ENCODE measurements around the gene PARVB. TPM values are rescaled to one million over a fixed set of nuclear protein-coding genes. Genes with fewer than 3 reads are reported as not detected.

The PARVB gene
- total RNA-seq, 4 donors from 2014 or later = 59.5 to 82.0 (median 61.2) TPM

DNA sequence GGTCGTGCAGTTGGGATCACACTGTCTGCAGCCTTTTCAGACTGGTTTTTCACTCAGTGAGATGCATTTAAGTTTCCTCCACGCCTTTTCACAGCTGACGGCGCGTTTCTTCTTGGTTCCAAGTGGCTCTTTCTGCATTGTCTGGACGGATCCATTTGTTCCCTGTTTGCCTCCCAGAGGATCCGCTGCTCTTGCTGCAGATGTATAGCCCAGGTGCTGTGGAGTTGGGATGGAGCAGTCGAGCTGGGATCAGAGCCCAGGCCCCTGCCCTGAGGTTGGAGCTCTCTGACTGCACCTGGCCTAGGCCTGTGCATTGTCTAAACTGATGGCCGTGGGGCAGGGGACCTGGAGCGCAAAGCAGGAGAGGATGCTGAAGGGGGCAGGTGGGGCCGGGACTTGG is 51.6 kb downstream of the PARVB start:
- ATAC-seq (ENCODE audit: low FRiP score) (no peak), DNase-seq (ENCODE audit: low spot score) (no peak)

DNA sequence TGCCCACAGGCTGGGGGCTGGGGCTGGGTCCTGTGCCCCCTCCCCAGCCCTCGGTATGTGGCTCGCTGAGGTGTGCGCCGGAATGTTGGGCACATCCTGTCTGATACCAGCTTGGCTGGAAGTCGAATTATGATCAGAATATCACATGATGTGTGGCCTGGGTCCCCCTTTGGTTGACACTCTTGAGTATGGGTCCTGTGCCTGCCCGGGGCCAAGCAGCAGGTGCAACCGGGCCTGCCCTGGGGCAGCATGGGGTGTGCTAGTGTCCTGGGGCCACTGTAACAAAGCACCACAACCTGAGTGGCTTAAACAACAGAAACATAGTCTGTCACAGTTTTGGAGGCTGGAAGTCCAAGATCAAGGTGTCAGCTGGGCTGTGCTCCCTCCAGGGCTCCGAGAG is 52.7 kb downstream of the PARVB start:
- DNase-seq (ENCODE audit: low spot score) (no peak), ATAC-seq (ENCODE audit: low FRiP score) (no peak)
- TF ChIP-seq, protein P1, sequence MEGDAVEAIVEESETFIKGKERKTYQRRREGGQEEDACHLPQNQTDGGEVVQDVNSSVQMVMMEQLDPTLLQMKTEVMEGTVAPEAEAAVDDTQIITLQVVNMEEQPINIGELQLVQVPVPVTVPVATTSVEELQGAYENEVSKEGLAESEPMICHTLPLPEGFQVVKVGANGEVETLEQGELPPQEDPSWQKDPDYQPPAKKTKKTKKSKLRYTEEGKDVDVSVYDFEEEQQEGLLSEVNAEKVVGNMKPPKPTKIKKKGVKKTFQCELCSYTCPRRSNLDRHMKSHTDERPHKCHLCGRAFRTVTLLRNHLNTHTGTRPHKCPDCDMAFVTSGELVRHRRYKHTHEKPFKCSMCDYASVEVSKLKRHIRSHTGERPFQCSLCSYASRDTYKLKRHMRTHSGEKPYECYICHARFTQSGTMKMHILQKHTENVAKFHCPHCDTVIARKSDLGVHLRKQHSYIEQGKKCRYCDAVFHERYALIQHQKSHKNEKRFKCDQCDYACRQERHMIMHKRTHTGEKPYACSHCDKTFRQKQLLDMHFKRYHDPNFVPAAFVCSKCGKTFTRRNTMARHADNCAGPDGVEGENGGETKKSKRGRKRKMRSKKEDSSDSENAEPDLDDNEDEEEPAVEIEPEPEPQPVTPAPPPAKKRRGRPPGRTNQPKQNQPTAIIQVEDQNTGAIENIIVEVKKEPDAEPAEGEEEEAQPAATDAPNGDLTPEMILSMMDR (IDR thresholded peaks at IDR 0.05) = no peak

More for the DNA sequence above, 51.6 kb downstream of the PARVB start:
- TF ChIP-seq, protein P1 (IDR thresholded peaks at IDR 0.05) = no peak

DNA sequence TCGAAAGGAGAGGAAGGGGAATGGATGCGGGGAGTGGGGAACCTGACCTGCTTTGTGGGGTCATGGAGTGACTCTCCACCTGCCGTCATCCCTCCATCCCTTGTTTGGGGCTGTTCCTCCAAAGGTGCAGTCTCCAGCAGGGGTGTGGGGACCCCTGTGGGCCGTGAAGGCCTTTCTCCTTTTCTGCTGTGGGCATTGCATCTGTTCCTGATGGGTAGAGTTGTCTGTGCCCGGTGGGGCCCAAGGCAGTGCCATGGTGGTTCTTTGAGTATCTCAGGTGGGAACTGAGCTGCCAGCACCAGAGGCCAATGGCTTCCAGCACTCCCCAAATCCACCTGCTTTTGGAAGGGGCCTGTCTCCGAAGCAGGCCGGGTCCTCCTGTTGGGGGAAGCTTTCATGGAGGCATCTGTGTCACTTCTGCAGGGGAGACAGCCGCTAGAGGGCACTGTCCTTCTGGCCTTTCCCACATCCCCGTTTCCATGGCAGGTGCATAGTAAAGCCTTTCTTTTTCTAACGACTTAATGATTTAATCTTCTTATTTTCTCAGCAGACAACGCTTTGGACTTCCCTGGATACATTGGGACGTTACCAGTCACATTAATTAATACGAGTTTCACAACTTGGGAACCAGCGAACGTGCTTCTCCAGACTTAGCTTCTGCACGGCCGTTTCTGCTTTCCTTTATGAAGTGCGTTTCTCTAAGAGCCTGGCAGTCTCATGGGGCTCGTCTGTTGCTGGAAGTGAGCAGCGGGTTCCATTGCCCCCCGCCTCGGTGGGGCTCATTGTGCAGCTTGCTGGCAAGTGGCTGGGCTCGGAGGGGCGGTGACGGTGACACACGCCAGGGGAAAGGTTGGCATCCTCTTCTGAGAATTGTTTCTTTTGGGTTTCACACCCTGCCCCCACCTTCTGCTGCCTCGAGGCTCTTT is 57.1 kb downstream of the PARVB start:
- no peak for ATAC-seq (ENCODE audit: low FRiP score)
- peak; percentile 85 for DNase-seq (ENCODE audit: low spot score)
- TF ChIP-seq, protein P1 (IDR thresholded peaks at IDR 0.05) = peak in 1 of 3 donors; percentile 62

DNA sequence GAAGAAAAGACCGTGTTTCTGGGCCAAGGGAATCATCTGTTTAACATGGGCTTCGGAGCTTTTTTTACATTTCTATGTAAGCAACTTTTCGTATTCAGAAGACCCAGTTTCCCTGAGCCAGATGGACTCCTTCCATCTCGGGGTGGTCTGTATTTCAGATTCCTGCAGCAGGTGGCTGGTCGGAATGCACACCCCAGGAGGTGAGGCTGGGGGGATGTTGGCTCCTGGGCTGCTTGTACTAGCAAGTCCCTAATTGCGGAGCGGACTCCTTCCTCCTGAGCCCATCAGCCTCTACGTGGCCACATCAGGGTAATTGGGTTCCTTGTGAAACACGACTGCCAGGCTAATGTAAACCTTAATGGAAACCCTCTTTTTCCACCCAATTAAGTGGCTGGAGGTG is 58.7 kb downstream of the PARVB start:
- DNase-seq (ENCODE audit: low spot score) (no peak), ATAC-seq (ENCODE audit: low FRiP score) (no peak)
- TF ChIP-seq, protein P1 (IDR thresholded peaks at IDR 0.05) = no peak

DNA sequence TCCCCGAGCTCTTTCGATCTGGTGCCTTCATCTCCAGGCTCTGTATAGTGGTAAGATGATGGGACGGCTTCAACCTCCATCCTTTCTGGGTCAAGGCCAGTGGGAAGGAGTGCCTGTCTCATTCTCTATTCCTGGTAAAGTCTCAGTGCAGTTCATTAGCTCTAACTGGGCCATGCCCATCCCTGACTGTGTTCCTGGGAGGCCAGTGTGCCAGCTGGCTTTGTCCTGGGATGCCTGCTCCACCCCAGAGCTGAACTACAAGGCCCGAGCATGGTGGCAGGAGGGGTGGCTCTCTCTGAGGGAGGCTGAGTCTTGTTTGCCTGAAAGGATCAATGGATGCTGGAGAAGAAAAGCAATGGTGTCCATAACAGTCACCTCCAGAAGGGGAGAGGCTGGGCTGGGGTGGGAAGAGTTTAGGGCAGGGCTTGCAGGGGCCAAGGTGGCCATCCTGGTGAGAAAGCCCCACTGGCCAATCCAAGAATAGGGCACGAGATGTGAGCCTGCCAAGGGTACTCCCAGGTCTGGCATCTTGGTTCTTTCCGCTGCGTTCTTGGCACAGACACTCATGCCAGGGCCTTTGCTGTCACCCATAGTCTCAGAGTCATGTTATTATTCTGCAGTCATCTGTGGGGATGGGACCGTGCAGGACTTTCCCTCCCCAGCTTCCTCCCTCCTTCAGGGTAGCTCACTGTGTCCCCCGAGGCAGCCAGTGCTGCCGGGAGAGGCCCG is 60.1 kb downstream of the PARVB start:
- DNase-seq (ENCODE audit: low spot score) (no peak), ATAC-seq (ENCODE audit: low FRiP score) (no peak)
- TF ChIP-seq, protein P1 (IDR thresholded peaks at IDR 0.05) = no peak

DNA sequence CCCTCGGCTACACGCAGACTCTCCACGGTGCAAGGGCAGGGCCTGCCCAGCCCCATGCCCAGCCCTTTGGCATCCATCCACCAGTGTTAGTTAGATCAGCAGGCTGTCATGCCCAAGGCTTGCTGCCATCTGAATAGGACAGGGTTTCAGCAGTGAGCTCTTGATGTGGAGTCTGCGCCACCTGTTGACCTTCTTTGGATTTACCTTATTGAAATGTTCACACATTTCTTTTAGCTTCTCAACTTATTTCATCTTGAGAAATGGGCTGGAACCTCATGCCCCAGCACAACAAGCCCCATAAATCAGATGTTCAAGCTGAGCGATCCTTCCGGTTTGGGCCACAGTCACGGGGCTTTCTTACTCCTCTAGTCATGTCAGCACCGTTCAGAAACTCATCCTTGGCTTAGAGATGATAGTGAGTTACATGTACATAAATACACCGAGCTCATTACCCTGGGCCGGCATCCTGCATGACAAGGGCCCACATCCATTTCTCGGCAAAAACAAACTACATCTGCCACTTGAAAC is 61.7 kb downstream of the PARVB start:
- TF ChIP-seq, protein P1 (IDR thresholded peaks at IDR 0.05) = no peak
- ATAC-seq (ENCODE audit: low FRiP score) (peak; percentile 59), DNase-seq (ENCODE audit: low spot score) (no peak)

Measured in omental fat pad (tissue), 4 donors.